Measurements from ENCODE around the gene PCSK1N.
"Not testable (repeated sequence)": the region's sequence is repeated elsewhere in the genome, so short reads cannot be mapped to it uniquely, and the experiment has no call there.

The PCSK1N gene

DNA sequence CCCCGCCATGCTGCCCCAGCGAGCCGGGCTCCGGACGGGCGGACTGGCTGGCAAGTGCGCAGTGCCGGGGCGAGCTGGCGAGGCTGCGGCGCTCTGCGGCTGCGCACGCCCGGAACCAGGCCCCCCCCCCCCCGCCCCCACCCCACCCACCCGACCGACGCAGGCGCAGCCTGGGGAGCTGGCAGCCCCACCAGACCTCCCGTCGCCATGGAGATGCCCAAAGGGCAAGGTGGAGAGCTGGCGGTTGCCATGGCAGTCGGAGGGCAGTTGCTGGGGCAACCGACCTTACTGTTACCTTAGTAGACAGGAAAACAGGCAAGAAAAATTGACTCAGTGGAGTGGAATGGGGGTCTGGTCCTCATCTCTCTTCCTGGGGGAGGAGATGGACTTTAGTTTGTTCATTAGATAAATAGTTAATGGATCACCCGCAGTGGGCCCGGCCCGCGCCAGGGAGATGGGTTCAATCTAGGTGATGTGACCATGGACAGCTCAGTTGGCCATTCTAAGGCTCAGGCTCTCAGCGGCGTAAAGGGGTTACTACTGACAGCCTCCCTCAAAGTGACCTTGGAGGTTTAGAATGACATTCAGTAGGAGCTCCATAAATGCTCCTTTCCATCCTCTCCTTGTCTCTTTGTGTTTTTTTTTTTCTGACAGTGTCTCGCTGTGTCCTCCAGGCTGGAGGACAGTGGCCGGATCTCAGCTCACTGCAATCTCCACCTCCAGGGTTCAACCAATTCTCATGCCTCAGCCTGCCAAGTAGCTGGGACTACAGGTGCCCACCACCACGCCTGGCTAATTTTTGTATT, at the start of gene PCSK1N:
Gene PCSK1N, minus strand, starts transcription at position 87 of the 806 bp plus-strand sequence. Its CDS starts 78 bp downstream, at position 9.
- no peak for DNase-seq

DNA sequence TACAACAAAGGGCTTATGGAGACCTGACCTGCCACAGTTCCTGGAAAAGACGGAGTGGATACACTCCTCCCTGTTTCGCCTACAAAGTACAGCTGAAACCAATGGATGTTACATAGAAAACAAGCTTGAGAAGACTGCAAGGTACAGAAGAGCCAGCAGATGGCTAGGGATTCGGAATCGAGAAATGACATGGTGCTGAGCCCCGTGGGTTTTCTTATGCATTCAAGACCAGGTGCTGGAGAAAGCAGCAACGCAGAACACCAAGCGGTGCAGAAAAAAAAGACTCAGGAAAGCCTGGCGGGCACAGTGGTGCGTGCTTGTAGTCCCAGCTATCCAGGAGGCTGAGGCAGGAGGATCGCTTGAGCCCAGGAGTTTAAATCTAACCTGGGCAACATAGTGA, 48.3 kb upstream of the PCSK1N start:
- no peak for DNase-seq

DNA sequence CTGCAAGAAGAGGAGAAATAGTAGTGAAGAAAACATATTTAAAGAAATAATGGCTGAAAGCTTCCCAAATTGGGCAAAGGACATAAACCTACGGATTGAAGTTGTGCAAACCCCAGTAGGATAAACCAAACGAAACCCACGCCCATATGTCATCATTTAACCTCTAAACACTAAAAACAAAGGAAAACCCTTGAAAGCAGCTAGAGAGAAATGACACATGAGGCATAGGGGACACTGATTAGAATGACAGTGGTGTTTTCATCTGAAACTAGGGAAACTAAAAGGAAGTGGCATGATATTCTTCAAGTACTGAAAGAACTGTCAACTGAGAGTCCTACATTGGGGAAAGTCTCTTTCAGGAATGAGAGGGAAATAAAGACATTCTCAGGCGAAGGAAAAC, 41.5 kb upstream of the PCSK1N start:
- DNase-seq, result peak; percentile 57 to 82

DNA sequence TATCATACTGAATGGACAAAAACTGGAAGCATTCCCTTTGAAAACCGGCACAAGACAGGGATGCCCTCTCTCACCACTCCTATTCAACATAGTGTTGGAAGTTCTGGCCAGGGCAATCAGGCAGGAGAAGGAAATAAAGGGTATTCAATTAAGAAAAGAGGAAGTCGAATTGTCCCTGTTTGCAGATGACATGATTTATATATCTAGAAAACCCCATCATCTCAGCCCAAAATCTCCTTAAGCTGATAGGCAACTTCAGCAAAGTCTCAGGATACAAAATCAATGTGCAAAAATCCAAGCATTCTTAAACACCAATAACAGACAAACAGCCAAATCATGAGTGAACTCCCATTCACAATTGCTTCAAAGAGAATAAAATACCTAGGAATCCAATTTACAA, 36.6 kb upstream of the PCSK1N start:
- DNase-seq, result not testable (repeated sequence)

DNA sequence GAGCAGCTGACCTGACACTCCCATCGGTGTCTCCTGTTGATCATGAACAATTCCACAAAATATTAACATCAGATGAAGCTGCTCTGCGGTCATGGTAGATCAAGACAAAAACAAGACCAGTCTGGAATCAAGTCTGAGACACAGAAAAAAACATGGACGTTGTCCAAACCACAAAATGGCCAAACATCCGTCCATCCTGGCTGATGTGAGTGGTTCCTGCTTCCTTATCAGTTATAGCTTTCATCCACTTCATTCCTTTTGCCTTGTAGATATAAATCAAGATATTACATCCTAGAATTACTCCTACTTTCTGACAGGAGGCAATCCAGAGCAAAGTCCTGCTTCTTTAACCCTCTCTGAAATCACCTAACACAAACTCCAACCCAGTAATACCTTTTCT, 28.8 kb upstream of the PCSK1N start:
- no peak for DNase-seq

GRCh38 chrX:48854898-48855297, 19.5 kb upstream of the PCSK1N start:
- peak in 1 of 2 donors; percentile 1 for DNase-seq

- not testable (repeated sequence) for DNase-seq
These were observed 18.9 kb upstream of the PCSK1N start for GRCh38 chrX:48854121-48854804.

DNA sequence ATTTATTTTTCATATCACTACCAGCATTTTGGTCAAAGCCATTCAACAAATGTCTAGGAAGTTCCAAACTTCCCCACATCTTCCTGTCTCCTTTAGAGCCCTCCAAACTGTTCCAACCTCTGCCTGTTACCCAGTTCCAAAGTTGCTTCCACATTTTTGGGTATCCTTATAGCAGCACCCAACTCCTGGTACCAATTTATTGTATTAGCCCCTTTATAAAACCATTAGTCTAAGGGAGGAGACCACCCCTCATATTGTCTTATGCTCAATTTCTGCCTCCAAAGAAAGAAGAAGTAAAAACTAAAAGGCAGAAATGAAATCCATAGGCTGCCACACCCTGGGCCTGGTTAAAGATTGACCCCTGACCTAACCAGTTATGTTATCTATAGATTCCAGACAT, 18.1 kb upstream of the PCSK1N start:
- not testable (repeated sequence) for DNase-seq

DNA sequence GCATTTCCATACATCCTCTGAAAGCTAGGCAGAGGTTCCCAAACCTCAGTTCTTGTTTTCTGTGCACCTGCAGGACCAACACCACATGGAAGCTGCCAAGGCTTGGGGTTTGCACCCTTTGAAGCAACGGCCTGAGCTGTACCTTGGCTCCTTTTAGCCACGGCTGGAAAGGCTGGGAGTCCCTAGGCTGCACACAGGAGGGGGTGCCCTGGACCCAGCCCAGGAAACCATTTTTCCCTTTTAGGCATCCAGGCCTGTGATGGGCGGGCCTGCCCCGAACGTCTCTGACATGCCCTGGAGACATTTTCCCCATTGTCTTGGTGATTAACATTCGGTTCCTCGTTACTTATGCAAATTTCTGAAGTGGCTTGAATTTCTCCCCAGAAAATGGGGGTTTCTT, 17.4 kb upstream of the PCSK1N start:
- no peak for DNase-seq

DNA sequence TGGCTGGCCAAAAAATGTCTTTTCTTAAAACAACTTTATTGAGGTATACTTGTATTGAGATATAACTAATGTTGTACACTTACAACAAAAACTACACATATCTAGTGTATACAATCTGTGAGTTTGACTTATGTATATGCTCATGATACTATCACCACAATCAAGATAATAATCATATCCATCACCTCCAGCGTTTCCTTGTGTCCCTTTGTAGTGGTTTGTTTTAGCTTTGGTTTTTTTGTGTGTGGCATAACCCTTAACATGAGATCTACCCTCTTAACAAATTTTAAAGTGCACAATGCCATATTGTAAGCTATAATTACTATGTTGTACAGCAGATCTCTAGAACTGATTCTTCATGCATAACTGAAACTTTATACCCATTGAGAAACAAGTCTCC, 13.4 kb upstream of the PCSK1N start:
- DNase-seq, result no peak

DNA sequence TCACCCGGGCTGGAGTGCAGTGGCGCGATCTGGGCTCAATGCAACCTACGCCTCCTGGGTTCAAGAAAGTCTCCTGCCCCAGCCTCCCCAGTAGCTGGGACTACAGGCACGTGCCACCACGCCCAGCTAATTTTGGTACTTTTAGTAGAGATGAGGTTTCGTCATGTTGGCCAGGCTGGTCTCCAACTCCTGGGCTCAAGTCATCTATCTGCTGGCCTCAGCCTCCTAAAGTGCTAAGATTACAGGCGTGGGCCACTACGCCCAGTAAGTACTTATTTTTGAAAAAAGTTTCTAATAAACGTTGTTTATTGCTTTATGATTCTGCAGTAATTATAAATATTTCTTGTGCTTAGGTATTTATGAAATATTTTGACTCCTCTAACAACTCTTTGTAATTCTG, 4.3 kb upstream of the PCSK1N start:
- no peak for DNase-seq

DNA sequence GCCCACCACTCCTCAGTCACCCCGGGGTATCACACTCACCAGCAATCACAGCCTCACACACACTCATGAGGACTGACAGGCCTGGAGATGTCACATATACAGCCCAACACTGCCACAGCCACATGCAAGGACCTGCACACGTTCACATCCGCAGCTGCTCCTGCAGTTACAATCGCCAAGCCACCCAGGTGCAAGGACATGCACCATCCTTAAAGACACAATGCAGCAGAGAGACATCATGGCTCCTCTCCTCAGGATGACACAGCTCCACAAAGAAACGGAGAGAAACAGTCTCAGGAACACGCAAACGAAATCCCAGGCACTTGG, 1.1 kb downstream of the PCSK1N start:
- DNase-seq, result no peak

GRCh38 chrX:48833542-48834138, 1.8 kb downstream of the PCSK1N start:
- DNase-seq, result peak in 1 of 2 donors; percentile 3

DNA sequence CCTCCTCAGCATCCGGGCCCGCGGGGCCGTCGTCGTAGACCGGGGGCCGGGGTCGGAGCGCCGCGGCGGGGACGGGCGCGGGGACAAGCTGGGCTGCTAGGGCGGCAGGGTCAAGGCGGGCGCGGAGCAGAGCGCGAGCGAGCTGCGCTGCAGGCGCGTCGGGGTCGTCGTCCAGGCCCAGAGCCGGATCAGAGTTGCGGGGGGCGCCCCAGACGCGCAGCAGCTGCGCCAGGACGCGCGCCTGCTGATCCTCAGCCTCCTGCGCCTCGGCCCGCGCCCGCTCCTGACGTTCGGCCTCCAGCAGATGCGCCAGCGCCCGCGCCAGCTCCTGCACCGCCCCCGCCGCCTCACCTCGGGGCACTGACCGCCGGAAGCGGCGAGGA, 3.5 kb downstream of the PCSK1N start:
- no peak for DNase-seq

- DNase-seq, result no peak
These were observed 4.1 kb downstream of the PCSK1N start for GRCh38 chrX:48831136-48831908.

DNA sequence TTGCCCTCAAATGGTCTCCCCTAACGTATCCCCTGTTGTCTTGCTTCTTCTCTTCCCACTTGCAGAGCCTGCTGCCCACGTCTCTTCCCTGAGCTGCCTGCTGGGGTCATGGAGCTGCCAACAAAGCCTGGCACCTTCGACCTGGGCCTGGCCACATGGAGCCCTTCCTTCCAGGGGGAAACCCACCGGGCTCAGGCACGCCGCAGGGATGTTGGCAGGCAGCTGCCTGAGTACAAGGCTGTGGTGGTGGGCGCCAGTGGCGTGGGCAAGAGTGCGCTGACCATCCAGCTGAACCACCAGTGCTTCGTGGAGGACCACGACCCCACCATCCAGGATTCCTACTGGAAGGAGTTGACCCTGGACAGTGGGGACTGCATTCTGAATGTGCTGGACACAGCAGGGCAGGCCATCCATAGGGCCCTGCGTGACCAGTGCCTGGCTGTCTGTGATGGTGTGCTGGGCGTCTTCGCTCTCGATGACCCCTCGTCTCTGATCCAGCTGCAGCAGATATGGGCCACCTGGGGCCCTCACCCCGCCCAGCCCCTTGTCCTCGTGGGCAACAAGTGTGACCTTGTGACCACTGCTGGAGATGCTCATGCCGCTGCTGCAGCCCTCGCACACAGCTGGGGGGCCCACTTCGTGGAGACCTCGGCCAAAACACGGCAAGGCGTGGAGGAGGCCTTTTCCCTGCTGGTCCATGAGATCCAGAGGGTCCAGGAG, 6.2 kb downstream of the PCSK1N start:
- no peak for DNase-seq

GRCh38 chrX:48827654-48827968, 7.8 kb downstream of the PCSK1N start:
- DNase-seq, result no peak

- DNase-seq, result no peak
These were observed 8.3 kb downstream of the PCSK1N start for GRCh38 chrX:48826876-48827653.

DNA sequence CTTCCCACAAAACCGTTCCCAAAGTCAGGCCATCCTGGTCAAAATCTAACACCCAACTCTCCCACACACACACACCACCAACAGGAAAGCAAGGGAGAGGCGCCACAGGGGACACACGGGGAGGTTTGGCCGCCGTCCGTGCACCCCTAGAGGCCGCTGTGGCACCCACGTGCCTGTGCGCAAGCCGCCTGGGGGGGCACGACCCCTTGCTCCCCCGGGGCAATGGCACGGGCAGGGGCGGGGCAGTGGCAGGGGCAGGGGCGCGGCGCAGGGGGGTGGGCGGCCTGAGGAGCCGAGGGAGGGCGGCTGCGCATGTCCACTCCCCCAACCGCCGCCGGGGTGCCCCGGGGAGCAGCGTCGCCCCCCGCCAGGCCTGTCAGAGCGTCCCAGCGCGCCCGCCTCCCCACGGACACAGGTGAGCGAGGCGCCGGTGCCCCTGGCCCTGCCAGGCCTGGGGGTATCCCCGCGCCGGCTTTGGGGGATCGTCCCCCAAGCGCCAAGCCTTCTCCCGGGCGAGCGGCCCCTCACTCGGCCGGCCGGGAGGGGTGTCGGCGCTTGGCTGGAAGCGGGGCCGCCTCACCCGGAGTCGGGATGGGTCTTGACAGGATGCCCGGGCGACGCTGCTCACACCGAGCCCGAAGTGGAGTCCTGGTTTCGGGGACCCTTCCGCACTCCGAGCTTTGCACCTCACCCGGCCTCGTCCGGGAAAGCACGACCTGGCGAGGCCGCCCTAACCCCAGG, 9.1 kb downstream of the PCSK1N start, which contains the start of gene ERAS:
Gene ERAS, plus strand, starts transcription at position 379 of the 741 bp plus-strand sequence. CDS start 2,611 bp downstream, outside the sequence.
- DNase-seq, result no peak

DNA sequence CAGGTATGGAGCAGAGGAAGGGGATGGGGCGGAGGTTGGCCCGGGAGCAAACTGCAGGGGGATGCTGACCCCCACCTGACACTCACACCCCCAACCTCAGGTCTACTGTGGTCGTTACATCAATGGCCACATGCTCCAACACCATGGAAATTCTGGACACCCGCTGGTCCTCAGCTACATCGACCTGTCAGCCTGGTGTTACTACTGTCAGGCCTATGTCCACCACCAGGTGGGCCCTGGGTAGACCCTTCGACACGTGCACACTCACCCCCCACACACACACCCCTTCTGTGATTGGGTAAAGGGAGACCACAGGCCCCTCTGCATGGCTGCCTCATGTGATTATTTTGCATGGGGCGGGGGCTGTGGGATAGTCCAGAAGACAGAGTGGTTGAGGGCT, 11.3 kb downstream of the PCSK1N start:
- no peak for DNase-seq

DNA sequence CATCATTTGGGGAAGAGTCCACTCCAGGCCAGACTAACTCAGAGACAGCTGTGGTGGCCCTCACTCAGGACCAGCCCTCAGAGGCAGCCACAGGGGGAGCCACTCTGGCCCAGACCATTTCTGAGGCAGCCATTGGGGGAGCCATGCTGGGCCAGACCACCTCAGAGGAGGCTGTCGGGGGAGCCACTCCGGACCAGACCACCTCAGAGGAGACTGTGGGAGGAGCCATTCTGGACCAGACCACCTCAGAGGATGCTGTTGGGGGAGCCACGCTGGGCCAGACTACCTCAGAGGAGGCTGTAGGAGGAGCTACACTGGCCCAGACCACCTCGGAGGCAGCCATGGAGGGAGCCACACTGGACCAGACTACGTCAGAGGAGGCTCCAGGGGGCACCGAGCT, 12.4 kb downstream of the PCSK1N start:
- DNase-seq, result no peak
